NK-92 (cell line): ENCODE measurements around the gene SLC45A1.
"Not testable (repeated sequence)": the region's sequence is repeated elsewhere in the genome, so short reads cannot be mapped to it uniquely, and the experiment has no call there.

Experiments
- DNase-seq: peaks from one replicate; lab custom pipeline; 2025; ENCODE audit not compliant: unreplicated experiment; lab: John Stamatoyannopoulos, UW

Gene SLC45A1

GRCh38 chr1:8365661-8366362 lies 47.9 kb downstream of the SLC45A1 start:
- no peak for DNase-seq

GRCh38 chr1:8367571-8368194 lies 49.8 kb downstream of the SLC45A1 start:
- DNase-seq = no peak

GRCh38 chr1:8368956-8369639 lies 51.2 kb downstream of the SLC45A1 start:
- DNase-seq = no peak

GRCh38 chr1:8370046-8370881 lies 52.4 kb downstream of the SLC45A1 start:
- DNase-seq = no peak

- DNase-seq = no peak
These were observed 53.0 kb downstream of the SLC45A1 start for GRCh38 chr1:8370905-8371315.

GRCh38 chr1:8371372-8371991 lies 53.6 kb downstream of the SLC45A1 start:
- no peak for DNase-seq

GRCh38 chr1:8373125-8373524 lies 55.2 kb downstream of the SLC45A1 start:
- no peak for DNase-seq

GRCh38 chr1:8373581-8374241 lies 55.8 kb downstream of the SLC45A1 start:
- DNase-seq = no peak

- no peak for DNase-seq
These were observed 56.4 kb downstream of the SLC45A1 start for GRCh38 chr1:8374356-8374755.

GRCh38 chr1:8374812-8375211 lies 56.9 kb downstream of the SLC45A1 start:
- no peak for DNase-seq

GRCh38 chr1:8376358-8376840 lies 58.5 kb downstream of the SLC45A1 start:
- DNase-seq = no peak

GRCh38 chr1:8377271-8377981 lies 59.5 kb downstream of the SLC45A1 start:
- no peak for DNase-seq

- DNase-seq = no peak
These were observed 60.3 kb downstream of the SLC45A1 start for GRCh38 chr1:8378178-8378577.

- no peak for DNase-seq
These were observed 61.1 kb downstream of the SLC45A1 start for GRCh38 chr1:8378981-8379470.

GRCh38 chr1:8379513-8380186 lies 61.7 kb downstream of the SLC45A1 start:
- no peak for DNase-seq

GRCh38 chr1:8380310-8380709 lies 62.4 kb downstream of the SLC45A1 start:
- DNase-seq = not testable (repeated sequence)

GRCh38 chr1:8381618-8382017 lies 63.7 kb downstream of the SLC45A1 start:
- DNase-seq = no peak

GRCh38 chr1:8382051-8382505 lies 64.2 kb downstream of the SLC45A1 start:
- no peak for DNase-seq
